Natural killer cell treated with Interleukin-12 subunit alpha and Interleukin-12 subunit beta and Interleukin-15 and Interleukin-18, amount 100 ng/mL, for 72 hours (primary cell): Measurements from ENCODE around the gene RTEL1. TPM values are rescaled to one million over a fixed set of nuclear protein-coding genes. Genes with fewer than 3 reads are reported as not detected.
"Not testable (repeated sequence)": the region's sequence is repeated elsewhere in the genome, so short reads cannot be mapped to it uniquely, and the experiment has no call there.

Experiments used
- ATAC-seq, 2 donors: fragments of 150-1000 bp; cut with Tn5 transposase in 1 of 2; sonication (Bioruptor Pico), chemical (Tn5 transposase) in 1 of 2; 2 replicates each; pipeline ENCODE4 v1.10.0; 2021
- DNase-seq: peaks from one replicate; pipeline ENCODE4 v3.0.0; 2022; ENCODE audit warnings: low spot score
- H3K27ac Mint-ChIP-seq, 2 donors: 1 replicate in 1 of 2; 2 replicates in 1 of 2; pipeline ENCODE4 v1.8.0; 2022; ENCODE audit warnings: mixed read lengths in 2 of 2, mild to moderate bottlenecking in 1 of 2, moderate library complexity in 1 of 2
- H3K27me3 Mint-ChIP-seq, 2 donors: 1 replicate in 1 of 2; 2 replicates in 1 of 2; pipeline ENCODE4 v1.8.0; 2022; ENCODE audit warnings: mixed read lengths in 2 of 2
- H3K36me3 Mint-ChIP-seq: one replicate; pipeline ENCODE4 v1.8.0; 2022; ENCODE audit warnings: mixed read lengths
- H3K4me1 Mint-ChIP-seq, 2 donors: 1 replicate in 1 of 2; 2 replicates in 1 of 2; pipeline ENCODE4 v1.8.0; 2022; ENCODE audit warnings: low read depth in 2 of 2, mixed read lengths in 2 of 2, mild to moderate bottlenecking in 1 of 2
- H3K4me3 Mint-ChIP-seq: one replicate; pipeline ENCODE4 v1.8.0; 2022; ENCODE audit warnings: mixed read lengths
- H3K9me3 Mint-ChIP-seq: 2 replicates; pipeline ENCODE4 v1.8.0; 2022; ENCODE audit warnings: mixed read lengths
- total RNA-seq, 2 donors: library from RNA; stranded (reverse); gene quantifications; one replicate each; pipeline ENCODE4 v1.2.3, GENCODE V29; 2022

The RTEL1 gene
- total RNA-seq, 2 donors from 2014 or later, result 32.3 to 76.9 TPM

DNA sequence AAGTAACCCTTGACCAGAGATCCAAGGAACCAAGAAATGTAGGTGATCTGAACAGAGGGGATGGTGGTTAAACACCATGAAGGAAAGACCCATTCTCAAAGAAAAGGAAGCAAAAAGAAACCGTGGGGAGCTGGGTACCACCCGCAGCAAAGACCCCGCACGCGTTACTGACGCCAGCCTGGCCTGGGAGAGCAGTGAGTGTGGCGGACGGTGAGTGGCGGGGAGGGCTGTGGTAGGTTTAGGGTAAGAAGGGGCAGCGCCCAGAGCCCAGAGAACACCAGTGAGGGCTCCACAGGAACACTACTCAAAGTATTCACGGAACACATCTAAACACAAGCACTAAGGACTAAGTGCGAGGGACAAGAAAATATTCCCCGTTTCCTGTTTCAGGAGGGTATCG is 35.4 kb upstream of the RTEL1 start:
- H3K36me3 Mint-ChIP-seq, result no peaks in the 10 kb centered on the region
- H3K27ac Mint-ChIP-seq, result peak overlapping the region in 1 of 2 donors; percentile 53
- no peak overlapping the region for H3K4me3 Mint-ChIP-seq

DNA sequence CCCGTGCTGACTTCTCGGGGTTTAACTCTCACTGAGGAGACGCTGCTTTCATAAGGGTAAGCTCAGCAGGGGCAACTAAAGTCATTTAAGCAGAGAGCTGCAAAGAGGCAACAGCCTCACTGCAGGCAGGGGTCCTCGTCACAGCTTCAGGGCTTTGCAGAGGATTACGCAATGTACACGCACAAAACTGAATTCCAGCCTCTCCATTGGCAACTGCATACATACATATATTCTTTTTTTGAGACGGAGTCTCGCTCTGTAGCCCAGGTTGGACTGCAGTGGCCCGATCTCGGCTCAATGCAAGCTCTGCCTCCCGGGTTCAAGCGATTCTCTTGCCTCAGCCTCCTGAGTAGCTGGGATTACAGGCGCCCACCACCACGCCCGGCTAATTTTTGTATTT is 33.6 kb upstream of the RTEL1 start:
- peaks cover 20 to 27% of the 10 kb centered on the region in 2 donors for H3K4me1 Mint-ChIP-seq
- H3K4me3 Mint-ChIP-seq, result no peak overlapping the region
- ATAC-seq, result no peak
- peaks cover 6% of the 10 kb centered on the region for H3K36me3 Mint-ChIP-seq
- H3K9me3 Mint-ChIP-seq, result no peaks in the 10 kb centered on the region
- no peak overlapping the region for H3K27ac Mint-ChIP-seq
- peak; percentile 54 for DNase-seq
- H3K27me3 Mint-ChIP-seq, result no peaks in the 10 kb centered on the region

More for the DNA sequence above, 35.4 kb upstream of the RTEL1 start:
- DNase-seq (peak; percentile 20), ATAC-seq (no peak)
- peaks cover 10 to 18% of the 10 kb centered on the region in 2 donors for H3K4me1 Mint-ChIP-seq
- H3K9me3 Mint-ChIP-seq, result no peaks in the 10 kb centered on the region
- no peaks in the 10 kb centered on the region for H3K27me3 Mint-ChIP-seq

DNA sequence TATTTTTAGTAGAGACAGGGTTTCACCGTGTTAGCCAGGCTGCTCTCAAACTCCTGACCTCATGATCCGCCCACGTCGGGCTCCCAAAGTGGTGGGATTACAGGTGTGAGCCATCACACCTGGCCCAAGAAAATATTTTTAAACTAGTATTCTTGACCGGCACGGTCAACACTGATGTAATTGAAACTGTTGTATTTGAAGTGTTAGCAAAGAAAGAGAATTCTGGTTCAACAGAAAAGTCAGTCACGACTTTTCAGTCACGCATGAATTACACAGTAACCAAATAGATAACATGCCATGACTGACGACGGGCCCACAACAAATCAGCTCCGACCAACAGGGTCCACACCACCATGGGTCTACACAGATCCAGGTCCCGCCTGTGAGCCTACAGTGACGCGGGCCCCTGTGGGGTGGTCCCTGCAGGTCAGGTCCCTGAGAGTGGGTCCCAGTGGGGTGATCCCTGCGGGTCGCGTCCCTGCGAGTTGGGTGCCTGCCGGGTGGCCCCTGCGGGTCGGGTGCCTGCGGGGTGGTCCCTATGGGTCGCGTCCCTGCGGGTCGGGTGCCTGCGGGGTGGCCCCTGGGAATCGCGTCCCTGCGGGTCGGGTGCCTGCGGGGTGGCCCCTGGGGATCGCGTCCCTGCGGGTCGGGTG is 32.2 kb upstream of the RTEL1 start:
- H3K27ac Mint-ChIP-seq, result peak overlapping the region; percentile 66 to 81
- peak; percentile 64 for DNase-seq

DNA sequence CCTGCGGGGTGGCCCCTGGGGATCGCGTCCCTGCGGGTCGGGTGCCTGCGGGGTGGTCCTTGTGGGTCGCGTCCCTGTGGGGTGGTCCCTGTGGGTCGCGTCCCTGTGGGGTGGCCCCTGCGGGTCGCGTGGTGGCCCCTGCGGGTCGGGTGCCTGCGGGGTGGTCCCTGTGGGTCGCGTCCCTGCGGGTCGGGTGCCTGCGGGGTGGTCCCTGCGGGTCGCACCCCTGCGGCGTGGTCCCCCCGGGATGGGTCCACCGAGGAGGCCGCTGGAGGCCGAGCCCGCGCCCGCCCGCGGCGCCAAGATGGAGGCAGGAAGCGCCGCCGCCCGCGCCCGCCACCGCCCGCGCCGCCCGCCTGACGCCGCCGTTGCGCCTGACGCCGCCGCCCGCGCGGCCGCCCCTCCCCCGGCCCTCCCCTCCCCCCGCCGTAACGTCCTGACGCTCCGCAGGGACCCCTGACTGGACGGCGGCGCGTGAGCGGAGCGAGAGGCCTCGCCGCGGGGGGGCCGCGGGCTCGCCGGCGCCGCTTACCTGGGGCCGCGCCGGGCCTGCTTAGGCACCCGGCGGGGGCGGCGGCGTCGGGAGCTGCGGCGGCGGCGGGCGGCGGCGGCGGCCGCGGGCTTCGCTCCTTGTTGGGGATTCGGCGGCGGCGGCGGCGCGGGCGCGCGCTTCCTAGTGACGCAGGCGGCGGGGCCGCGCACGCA is 31.5 kb upstream of the RTEL1 start, which contains the start of gene GMEB2:
GMEB2 (minus strand) TSS at position 678 of the 705 bp plus-strand sequence. CDS start 7,704 bp downstream, outside the sequence.
- H3K9me3 Mint-ChIP-seq, result no peaks in the 10 kb centered on the region
- peaks cover 14 to 23% of the 10 kb centered on the region in 2 donors for H3K4me1 Mint-ChIP-seq
- DNase-seq (peak; percentile 74), ATAC-seq (peak; percentile 79 to 81)
- peaks cover 6% of the 10 kb centered on the region for H3K36me3 Mint-ChIP-seq
- peak within 1 kb of the TSS; percentile 91 for H3K4me3 Mint-ChIP-seq
- peak within 1 kb of the TSS; percentile 79 to 85 for H3K27ac Mint-ChIP-seq
- H3K27me3 Mint-ChIP-seq, result no peaks in the 10 kb centered on the region

More for the DNA sequence above, 32.2 kb upstream of the RTEL1 start:
- no peaks in the 10 kb centered on the region for H3K9me3 Mint-ChIP-seq
- peak overlapping the region; percentile 85 for H3K4me3 Mint-ChIP-seq
- H3K27me3 Mint-ChIP-seq, result no peaks in the 10 kb centered on the region
- H3K4me1 Mint-ChIP-seq, result peaks cover 15 to 26% of the 10 kb centered on the region in 2 donors
- no peak for ATAC-seq
- peaks cover 6% of the 10 kb centered on the region for H3K36me3 Mint-ChIP-seq

DNA sequence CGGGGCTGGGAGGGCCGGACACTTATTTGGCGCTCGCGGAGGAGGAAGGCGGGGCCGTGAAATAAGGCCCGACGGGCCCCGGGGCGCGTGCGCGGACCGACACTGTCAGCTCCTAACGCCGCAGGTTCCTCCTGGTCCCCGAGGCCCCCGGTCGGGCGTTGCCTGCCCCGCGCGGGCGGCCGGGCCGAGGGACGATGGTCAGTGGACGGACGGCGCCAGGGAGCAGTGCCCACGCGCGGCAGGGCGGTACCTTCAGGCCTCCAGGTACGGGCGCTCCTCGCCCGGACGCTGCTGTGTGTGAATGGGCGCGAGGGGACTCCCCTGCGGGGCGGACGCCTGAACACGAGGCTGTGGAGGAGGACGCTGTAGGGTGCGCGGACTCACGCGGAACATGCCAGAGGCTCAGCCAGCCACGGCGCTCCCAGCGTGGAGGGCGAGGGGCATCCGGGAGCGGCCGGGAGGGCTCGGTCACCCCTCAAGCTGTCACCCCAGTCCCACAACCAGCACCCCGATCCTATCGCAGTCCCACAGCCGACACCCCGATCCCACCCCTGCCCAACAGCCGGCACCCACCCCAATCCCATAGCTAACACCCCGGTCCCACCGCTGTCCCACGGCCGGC is 30.9 kb upstream of the RTEL1 start:
- peak overlapping the region; percentile 91 for H3K4me3 Mint-ChIP-seq
- DNase-seq (peak; percentile 96), ATAC-seq (peak; percentile 92 to 95)
- peak overlapping the region; percentile 26 to 85 for H3K27ac Mint-ChIP-seq
- H3K4me1 Mint-ChIP-seq, result peaks cover 14 to 23% of the 10 kb centered on the region in 2 donors
- no peaks in the 10 kb centered on the region for H3K27me3 Mint-ChIP-seq
- peaks cover 6% of the 10 kb centered on the region for H3K36me3 Mint-ChIP-seq
- H3K9me3 Mint-ChIP-seq, result no peaks in the 10 kb centered on the region

DNA sequence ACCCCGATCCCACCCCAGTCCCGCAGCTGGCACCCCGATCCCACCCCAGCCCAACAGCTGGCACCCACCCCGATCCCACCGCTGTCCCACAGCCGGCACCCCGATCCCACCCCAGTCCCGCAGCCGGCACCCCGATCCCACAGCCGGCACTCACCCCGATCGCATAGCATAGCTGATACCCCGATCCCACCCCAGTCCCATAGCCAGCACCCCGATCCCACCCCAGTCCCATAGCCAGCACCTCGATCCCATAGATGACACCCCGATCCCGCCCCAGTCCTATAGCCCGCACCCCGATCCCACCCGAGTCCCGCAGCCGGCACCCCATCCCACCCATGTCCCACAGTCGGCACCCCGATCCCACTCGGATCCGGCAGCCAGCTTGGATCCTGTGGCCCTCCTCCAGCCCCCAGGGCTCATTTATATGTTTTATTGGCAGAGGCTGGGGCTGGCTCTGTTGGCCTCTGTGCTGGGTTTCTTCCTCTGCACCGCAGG is 30.3 kb upstream of the RTEL1 start:
- peaks cover 14 to 17% of the 10 kb centered on the region in 2 donors for H3K4me1 Mint-ChIP-seq
- no peaks in the 10 kb centered on the region for H3K9me3 Mint-ChIP-seq
- no peak for ATAC-seq
- no peaks in the 10 kb centered on the region for H3K27me3 Mint-ChIP-seq
- peak; percentile 40 for DNase-seq
- H3K4me3 Mint-ChIP-seq, result peak overlapping the region; percentile 91
- peaks cover 6% of the 10 kb centered on the region for H3K36me3 Mint-ChIP-seq
- peak overlapping the region; percentile 79 to 85 for H3K27ac Mint-ChIP-seq

DNA sequence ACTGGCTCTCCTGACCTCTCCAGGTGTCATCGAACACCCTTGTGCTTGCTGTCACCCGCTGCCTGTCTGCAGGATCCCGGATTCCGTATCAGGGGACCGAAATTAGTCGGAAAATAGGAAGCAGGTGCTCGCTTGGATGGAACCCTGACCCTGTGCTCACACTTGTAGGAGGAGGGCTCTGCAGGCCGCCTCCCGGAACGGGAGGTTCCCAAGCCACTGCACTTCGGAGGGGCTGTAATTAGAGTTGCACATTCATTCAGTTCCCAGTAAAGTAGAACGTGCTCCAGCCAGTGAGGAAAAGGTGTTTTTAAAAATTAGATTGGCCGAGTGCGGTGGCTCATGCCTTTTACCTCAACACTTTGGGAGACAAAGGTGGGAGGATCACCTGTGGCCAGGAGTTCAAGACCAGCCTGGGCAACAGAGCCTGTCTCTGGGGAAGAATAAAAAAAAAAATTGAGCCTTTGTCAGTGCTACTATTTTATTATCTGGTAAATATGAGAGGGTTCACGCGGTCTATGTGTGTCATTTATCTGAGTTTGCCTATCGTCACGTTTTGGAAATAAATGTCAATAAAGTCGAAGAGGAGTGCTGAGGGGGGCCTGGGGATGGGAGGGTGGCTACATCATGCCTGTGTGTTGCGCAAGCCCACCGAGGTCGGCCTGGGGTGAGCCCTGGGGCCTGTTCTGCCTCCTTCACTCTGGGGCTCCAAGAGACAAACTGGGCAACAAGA is 29.7 kb upstream of the RTEL1 start:
- Mint-ChIP-seq H3K4me1 (peaks cover 15 to 16% of the 10 kb centered on the region in 2 donors), H3K36me3 (peaks cover 6% of the 10 kb centered on the region)
- peak; percentile 61 for DNase-seq

DNA sequence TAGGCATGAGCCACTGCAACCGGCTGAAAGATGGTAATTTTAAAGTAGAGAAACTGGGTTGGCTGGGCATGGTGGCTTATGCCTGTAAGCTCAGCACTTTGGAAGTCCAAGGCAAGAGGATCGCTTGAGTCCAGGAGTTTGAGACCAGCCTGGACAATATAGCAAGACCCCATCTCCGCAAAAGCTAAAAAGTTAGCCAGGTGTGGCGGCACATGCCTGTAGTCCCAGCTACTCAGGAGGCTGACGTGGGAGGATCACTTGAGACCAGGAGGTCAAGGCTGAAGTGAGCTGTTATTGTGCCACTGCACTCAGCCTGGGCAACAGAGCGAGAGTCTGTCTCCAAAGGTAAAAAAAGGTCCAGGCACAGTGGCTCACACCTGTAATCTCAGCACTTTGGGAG is 27.2 kb upstream of the RTEL1 start:
- ATAC-seq, H3K27ac Mint-ChIP-seq, H3K27me3 Mint-ChIP-seq, H3K36me3 Mint-ChIP-seq, DNase-seq, H3K9me3 Mint-ChIP-seq, H3K4me3 Mint-ChIP-seq: not testable (repeated sequence)
- H3K4me1 Mint-ChIP-seq, result peaks cover 22 to 24% of the 10 kb centered on the region in 2 donors

More for the DNA sequence above, 29.7 kb upstream of the RTEL1 start:
- Mint-ChIP-seq H3K9me3 (no peaks in the 10 kb centered on the region), H3K27ac (peak overlapping the region; percentile 79 to 85), H3K27me3 (no peaks in the 10 kb centered on the region), H3K4me3 (peak overlapping the region; percentile 91)
- no peak for ATAC-seq

DNA sequence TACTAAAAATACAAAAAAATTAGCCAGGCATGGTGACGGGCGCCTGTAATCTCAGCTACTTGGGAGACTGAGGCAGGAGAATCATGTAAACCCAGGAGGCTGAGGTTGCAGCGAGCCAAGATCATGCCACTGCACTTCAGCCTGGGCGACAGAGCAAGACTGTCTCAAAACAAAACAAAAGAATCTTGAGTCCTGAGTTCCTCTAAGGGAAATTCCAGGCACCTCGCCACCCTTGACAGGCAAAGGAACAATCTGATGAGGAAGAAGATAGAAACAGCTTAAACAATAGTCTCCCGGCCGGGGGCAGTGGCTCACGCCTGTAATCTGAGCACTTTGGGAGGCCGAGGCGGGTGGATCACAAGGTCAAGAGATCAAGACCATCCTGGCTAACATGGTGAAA is 26.7 kb upstream of the RTEL1 start:
- not testable (repeated sequence) for ATAC-seq, H3K9me3 Mint-ChIP-seq, DNase-seq, H3K4me3 Mint-ChIP-seq, H3K27me3 Mint-ChIP-seq, H3K36me3 Mint-ChIP-seq, H3K27ac Mint-ChIP-seq
- peaks cover 22 to 25% of the 10 kb centered on the region in 2 donors for H3K4me1 Mint-ChIP-seq

DNA sequence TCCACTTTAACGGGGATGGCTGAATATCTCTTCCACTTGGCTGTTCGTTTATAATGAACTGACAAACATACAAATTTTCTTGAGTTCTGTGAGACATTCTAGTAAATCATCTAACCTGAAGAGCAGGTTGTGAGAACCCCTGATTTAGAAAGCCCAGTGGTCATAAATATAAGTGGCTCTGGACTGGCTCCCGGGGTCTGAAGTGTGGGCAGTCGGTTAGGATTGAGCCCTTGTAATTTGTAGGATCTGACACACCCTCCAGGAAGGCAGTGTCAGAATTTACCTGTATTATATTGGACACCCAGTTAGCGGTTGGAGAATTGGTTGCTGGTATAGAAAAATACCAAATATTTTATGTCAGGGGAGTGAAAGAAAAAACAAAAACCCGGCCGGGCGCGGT is 24.4 kb upstream of the RTEL1 start:
- Mint-ChIP-seq H3K27ac (no peak overlapping the region), H3K9me3 (no peaks in the 10 kb centered on the region), H3K4me3 (no peak overlapping the region), H3K27me3 (no peaks in the 10 kb centered on the region), H3K36me3 (no peaks in the 10 kb centered on the region), H3K4me1 (peaks cover 19 to 23% of the 10 kb centered on the region in 2 donors)
- no peak for DNase-seq
- no peak for ATAC-seq

DNA sequence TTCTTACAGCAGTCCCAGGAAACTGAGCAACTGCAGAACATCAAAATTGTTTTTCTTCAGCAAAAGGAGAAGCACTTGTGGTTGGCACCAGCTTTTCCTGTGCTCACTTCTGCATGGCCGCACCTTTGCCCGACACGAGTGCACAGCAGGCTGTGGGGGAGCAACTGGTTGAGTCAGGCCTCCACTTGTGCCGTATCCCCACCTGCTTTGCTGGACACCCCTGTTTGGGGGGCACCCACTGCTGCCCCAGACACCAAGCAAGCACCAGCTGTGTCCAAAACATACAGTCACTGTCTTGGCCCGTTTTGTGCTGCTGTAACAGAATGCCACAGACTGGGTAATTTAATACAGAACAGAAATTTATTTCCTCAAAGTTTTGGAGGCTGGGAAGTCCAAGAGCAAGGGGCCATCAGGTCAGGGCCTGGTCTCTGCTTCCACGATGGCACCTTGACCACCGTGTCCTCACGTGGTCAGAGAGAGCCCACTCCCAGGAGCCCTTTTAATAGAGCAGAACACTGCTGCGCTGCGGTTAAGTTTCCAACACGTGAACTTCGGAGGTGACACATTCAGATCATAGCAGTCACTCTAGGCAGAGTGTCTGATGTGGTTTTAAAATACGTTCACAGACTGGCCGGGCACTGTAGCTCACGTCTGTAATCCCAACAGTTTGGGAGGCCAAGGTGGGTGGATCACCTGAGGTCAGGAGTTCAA is 22.5 kb upstream of the RTEL1 start:
- Mint-ChIP-seq H3K27ac (peak overlapping the region; percentile 43 to 57), H3K4me3 (peak overlapping the region; percentile 60), H3K27me3 (no peaks in the 10 kb centered on the region), H3K4me1 (peaks cover 25 to 34% of the 10 kb centered on the region in 2 donors), H3K36me3 (no peaks in the 10 kb centered on the region), H3K9me3 (no peaks in the 10 kb centered on the region)
- ATAC-seq (peak; percentile 78 to 86), DNase-seq (no peak)

DNA sequence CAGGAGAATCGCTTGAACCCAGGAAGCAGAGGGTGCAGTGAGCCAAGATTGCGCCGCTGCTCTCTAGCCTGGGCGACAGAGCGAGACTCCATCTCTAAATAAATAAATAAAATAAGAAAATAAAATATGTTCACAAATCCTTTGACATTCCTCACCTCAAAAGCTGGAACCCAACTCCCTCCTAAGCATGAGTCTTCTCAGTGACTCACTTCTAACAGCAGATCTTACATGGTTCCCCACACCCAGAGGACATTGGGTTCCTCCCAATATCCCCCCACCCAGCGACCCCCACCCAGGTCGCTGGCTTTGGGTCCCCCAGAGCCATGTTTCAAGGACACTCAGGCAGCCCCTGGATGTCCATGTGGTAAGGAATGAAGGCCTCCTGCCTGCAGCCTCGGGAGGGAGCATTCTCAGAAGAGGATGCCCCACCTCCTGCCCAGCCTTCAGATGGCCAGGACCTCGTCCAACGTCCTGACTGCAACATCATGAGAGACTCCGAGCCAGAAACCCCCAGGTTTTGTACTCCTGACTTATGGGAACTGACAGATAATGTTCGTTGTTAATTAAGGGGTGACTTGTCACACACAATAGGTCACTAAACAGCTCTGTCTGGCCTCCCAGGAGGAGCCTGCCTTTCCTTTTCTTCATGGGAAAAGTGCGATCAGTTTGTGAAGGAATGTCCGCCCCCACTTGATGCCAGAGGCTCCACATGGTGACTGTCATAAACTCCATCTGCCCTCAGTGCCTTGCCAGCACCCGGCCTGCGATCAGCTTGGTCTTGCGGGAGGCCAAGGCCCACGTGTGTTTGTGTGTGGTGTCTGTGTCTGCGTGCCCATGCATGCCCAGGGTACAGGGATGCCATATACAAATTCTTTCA is 21.1 kb upstream of the RTEL1 start:
- Mint-ChIP-seq H3K36me3 (no peaks in the 10 kb centered on the region), H3K9me3 (no peaks in the 10 kb centered on the region), H3K4me1 (peaks cover 25 to 34% of the 10 kb centered on the region in 2 donors), H3K27me3 (no peaks in the 10 kb centered on the region), H3K27ac (no peak overlapping the region), H3K4me3 (no peak overlapping the region)
- ATAC-seq, result no peak
- no peak for DNase-seq
